ENCODE data around the gene MEIOSIN. TPM values are rescaled to one million over a fixed set of nuclear protein-coding genes. Genes with fewer than 3 reads are reported as not detected.

The MEIOSIN gene
- total and polyA plus RNA-seq, 2 of the 13 experiments (the other 11 are each of a cell fraction or from before 2014, with no cell fraction given): not detected

DNA sequence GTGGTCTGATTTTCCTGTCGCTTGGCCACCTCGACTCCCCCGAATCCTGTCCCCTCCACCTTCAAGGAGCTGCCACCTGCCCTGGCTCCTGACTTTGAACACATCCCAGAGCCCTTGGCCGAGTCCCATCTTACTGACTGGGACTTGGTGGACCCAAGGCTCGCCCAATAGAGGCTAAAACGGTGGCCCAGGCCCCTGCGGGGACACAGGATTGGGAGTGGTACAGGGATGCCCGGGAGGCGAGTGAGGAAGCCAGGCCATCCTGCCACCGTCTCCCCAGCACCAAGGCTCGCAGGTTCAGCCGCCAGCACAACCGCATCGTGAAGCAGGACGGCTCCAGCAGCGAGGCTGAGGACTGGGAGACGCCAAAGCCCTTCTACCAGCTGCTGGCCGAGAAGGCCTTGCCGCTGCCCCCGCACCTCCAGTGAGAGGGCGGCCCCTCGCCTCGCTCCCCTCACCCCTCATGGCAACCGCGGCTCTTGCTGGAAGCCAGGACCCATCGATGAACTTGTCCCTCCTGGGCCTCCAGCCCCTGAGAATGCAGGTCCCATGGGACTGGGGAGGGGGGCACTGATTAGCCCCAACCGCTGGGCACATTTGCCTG, 30.6 kb downstream of the MEIOSIN start:
- H3K27me3 ChIP-seq (ENCODE audit: control insufficient read depth in 1 of 2, insufficient read depth in 2 of 2, low read length in 2 of 2): peaks cover 12 to 26% of the 10 kb centered on the region in 2 experiments; a peak in 4 of 5 replicates
- no peaks in the 10 kb centered on the region for H4K20me1 ChIP-seq (ENCODE audit: insufficient read depth, low read length)

More for the DNA sequence above, 30.6 kb downstream of the MEIOSIN start:
- intact Hi-C loops (cut with micrococcal nuclease; ENCODE audit: unreplicated experiment): no loop called here
- peaks cover 3% of the 10 kb centered on the region for H3K79me2 ChIP-seq (ENCODE audit: insufficient read depth, low read length)
- TF ChIP-seq ZNF687 (CRISPR knock-in tag; IDR thresholded peaks at IDR 0.05) (no peak), RORA (CRISPR knock-in tag; IDR thresholded peaks at IDR 0.05) (no peak), NR2F2 (IDR thresholded peaks at IDR 0.05; ENCODE audit: borderline replicate concordance, low read depth) (no peak), KDM2A (CRISPR knock-in tag; IDR thresholded peaks at IDR 0.05; ENCODE audit: borderline replicate concordance, low read depth) (peak; percentile 17; the same call in 1 of the 2 replicates), ADNP (CRISPR knock-in tag; IDR thresholded peaks at IDR 0.05) (no peak), ZBTB8A (CRISPR knock-in tag; IDR thresholded peaks at IDR 0.05; ENCODE audit: borderline replicate concordance, low read depth) (no peak), ARNT (IDR thresholded peaks at IDR 0.05) (no peak), AGO1 (IDR thresholded peaks at IDR 0.05; ENCODE audit: low read depth, low read length, poor library complexity, severe bottlenecking) (peak; percentile 92)
- TF ChIP-seq, protein P1, sequence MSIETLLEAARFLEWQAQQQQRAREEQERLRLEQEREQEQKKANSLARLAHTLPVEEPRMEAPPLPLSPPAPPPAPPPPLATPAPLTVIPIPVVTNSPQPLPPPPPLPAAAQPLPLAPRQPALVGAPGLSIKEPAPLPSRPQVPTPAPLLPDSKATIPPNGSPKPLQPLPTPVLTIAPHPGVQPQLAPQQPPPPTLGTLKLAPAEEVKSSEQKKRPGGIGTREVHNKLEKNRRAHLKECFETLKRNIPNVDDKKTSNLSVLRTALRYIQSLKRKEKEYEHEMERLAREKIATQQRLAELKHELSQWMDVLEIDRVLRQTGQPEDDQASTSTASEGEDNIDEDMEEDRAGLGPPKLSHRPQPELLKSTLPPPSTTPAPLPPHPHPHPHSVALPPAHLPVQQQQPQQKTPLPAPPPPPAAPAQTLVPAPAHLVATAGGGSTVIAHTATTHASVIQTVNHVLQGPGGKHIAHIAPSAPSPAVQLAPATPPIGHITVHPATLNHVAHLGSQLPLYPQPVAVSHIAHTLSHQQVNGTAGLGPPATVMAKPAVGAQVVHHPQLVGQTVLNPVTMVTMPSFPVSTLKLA (IDR thresholded peaks at IDR 0.05): no peak
- TF ChIP-seq, protein P2, sequence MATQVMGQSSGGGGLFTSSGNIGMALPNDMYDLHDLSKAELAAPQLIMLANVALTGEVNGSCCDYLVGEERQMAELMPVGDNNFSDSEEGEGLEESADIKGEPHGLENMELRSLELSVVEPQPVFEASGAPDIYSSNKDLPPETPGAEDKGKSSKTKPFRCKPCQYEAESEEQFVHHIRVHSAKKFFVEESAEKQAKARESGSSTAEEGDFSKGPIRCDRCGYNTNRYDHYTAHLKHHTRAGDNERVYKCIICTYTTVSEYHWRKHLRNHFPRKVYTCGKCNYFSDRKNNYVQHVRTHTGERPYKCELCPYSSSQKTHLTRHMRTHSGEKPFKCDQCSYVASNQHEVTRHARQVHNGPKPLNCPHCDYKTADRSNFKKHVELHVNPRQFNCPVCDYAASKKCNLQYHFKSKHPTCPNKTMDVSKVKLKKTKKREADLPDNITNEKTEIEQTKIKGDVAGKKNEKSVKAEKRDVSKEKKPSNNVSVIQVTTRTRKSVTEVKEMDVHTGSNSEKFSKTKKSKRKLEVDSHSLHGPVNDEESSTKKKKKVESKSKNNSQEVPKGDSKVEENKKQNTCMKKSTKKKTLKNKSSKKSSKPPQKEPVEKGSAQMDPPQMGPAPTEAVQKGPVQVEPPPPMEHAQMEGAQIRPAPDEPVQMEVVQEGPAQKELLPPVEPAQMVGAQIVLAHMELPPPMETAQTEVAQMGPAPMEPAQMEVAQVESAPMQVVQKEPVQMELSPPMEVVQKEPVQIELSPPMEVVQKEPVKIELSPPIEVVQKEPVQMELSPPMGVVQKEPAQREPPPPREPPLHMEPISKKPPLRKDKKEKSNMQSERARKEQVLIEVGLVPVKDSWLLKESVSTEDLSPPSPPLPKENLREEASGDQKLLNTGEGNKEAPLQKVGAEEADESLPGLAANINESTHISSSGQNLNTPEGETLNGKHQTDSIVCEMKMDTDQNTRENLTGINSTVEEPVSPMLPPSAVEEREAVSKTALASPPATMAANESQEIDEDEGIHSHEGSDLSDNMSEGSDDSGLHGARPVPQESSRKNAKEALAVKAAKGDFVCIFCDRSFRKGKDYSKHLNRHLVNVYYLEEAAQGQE (IDR thresholded peaks at IDR 0.05; ENCODE audit: borderline replicate concordance in 1 of 2, low read depth in 1 of 2, low read length in 2 of 2): no peak
- H3K9ac ChIP-seq (ENCODE audit: insufficient read depth, low read depth, low read length): no peak overlapping the region
- FAIRE-seq: no peak
- ATAC-seq: no peak
- no peak overlapping the region for H3K27ac ChIP-seq (ENCODE audit: extremely low read length, insufficient read depth, low read length)
- H2AFZ ChIP-seq (ENCODE audit: low read length): no peak overlapping the region
- ChIA-PET POLR2A (no interaction called here), CTCF (ENCODE audit: low intra/inter-chr PET ratio, low total read pairs) (no interaction called here)
- no peak for DNase-seq (ENCODE audit: low spot score)
- no TSS peak for BruUV-seq (replicated peaks)
- H3K4me2 ChIP-seq (ENCODE audit: low read depth, low read length): no peak overlapping the region
- 0 out of 2 replicates have a peak, but pooled peaks cover 10% of the 10 kb centered on the region for H3K4me1 ChIP-seq (ENCODE audit: insufficient read depth, low read length)
- 82% methylated on average over 4 of the region's 27 CpGs for WGBS (ENCODE audit: low lambda C conversion rate)
- in situ Hi-C loops (cut with HindIII; ENCODE audit: extremely low pct_ligation_motif_present, low pct_unique_long_range_greater_than_20kb): no loop called here
- no peaks in the 10 kb centered on the region for H3K9me3 ChIP-seq (ENCODE audit: low read length)
- H3K4me3 ChIP-seq (replicated peaks in 1 of 3; ENCODE audit: insufficient read depth in 1 of 3, low read depth in 2 of 3, low read length in 3 of 3): no peak overlapping the region
- no peaks in the 10 kb centered on the region for H3K36me3 ChIP-seq (replicated peaks in 1 of 2; ENCODE audit: control insufficient read depth in 1 of 2, insufficient read depth in 2 of 2, low read length in 2 of 2)

All from HepG2 (cell line).